IMR-90 (cell line): ENCODE measurements around the gene DIAPH1.
A peak's percentile ranks its signal among the peaks of the same experiment; 100 is the strongest.

Experiments
- CEBPB ChIP-seq: IDR thresholded peaks from 2 replicates; pipeline ENCODE4 v1.6.1; 2012; ENCODE audit warnings: low read depth, low read length, improper control_type of control experiment
- CTCF ChIP-seq: conservative IDR thresholded peaks from 2 replicates; pipeline ENCODE4 v1.5.1; 2012; ENCODE audit warnings: mild to moderate bottlenecking, low read depth, low read length, improper control_type of control experiment
- ELK1 ChIP-seq: fragments of 150-350 bp; IDR thresholded peaks from 2 replicates; pipeline ENCODE4 v1.6.1; 2016; ENCODE audit warnings: low read depth, mild to moderate bottlenecking, low read length, moderate library complexity, borderline replicate concordance
- FOS ChIP-seq: fragments of 150-350 bp; IDR thresholded peaks from 2 replicates; pipeline ENCODE4 v1.6.1; 2016; ENCODE audit warnings: low read depth, low read length
- MAFK ChIP-seq: IDR thresholded peaks from 2 replicates; pipeline ENCODE4 v1.6.1; 2012; ENCODE audit warnings: low read depth, low read length, improper control_type of control experiment
- POLR2A ChIP-seq: IDR thresholded peaks from 2 replicates; pipeline ENCODE4 v1.6.1; 2012; ENCODE audit warnings: mild to moderate bottlenecking, low read depth, low read length
- RCOR1 ChIP-seq: IDR thresholded peaks from 2 replicates; pipeline ENCODE4 v1.6.1; 2012; ENCODE audit warnings: mild to moderate bottlenecking, low read length, improper control_type of control experiment; ENCODE audit not compliant: insufficient replicate concordance

- TF ChIP-seq CTCF (no peak), POLR2A (no peak), RCOR1 (no peak), FOS (no peak; the same call in 1 of the 2 replicates), CEBPB (no peak), ELK1 (no peak), MAFK (0 out of 2 replicates have a peak, but pooled peaks have one; percentile 1)
Measured at GRCh38 chr5:141529002-141529401, 89.8 kb downstream of the DIAPH1 start.
